ENCODE measurements around the gene LRP8.
"Not testable (repeated sequence)": the region's sequence is repeated elsewhere in the genome, so short reads cannot be mapped to it uniquely, and the experiment has no call there.

LRP8 gene

DNA sequence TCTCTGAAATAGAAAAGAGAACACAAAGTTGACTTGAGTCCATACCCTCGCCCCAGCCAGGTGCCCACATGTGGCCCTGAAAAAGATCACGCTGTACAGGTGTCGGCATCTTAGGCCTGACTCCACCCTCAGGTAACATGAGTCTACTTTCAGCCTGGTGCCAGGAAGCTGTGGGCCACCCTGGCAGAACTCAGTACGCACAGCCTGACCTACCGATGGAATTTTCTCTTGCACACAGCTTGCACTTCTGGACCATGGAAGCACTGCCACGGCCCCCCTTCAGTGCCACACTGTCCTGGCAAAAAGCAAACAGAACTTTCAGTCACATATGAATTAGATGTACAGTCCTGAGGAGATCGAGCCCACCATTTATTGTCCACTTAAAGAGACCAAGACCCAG, 109.7 kb downstream of the LRP8 start:
- peaks cover 3% of the 10 kb centered on the region; the same call in 1 of the 2 replicates for H3K36me3 ChIP-seq

DNA sequence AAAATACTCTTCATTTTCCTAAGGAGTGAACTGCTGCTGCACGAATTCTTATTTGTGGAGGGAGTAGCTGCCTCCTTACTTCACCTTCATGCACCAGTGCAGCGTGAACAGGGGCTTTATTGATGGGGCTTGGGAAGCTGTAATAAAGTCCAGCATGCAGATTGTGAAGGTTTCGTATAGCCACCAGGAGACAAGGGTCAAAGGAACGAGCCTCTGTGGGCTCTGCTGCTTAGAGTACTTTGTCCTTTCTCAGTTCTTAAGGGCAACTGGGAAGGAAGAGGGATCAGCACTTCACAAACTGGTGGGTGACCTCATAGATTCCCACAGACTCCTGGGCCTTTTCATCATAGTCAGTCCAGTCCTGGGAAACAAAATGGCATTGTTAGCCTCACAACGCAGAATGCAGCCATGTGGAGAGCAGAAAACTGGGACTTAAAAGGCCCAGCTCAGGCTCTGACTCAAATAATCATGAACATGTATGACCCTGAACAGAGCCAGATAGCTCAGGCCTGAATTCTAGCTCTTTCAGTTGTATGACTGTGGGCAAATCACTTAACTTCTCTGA, 113.4 kb downstream of the LRP8 start:
- Histone ChIP-seq H3K36me3 (peaks cover 3% of the 10 kb centered on the region; the same call in 1 of the 2 replicates), H3K4me1 (no peaks in the 10 kb centered on the region), H3K4me3 (ENCODE audit: low read depth, low read length) (no peak overlapping the region), H3K9me3 (no peaks in the 10 kb centered on the region), H3K27me3 (no peaks in the 10 kb centered on the region)
- TF ChIP-seq CTCF (IDR thresholded peaks at IDR 0.05; ENCODE audit: low read depth, low read length), result no peak
- DNase-seq, result no peak

More for the DNA sequence above, 109.7 kb downstream of the LRP8 start:
- Histone ChIP-seq H3K4me1 (no peaks in the 10 kb centered on the region), H3K9me3 (no peaks in the 10 kb centered on the region), H3K4me3 (ENCODE audit: low read depth, low read length) (no peak overlapping the region), H3K27me3 (no peaks in the 10 kb centered on the region)
- TF ChIP-seq CTCF (IDR thresholded peaks at IDR 0.05; ENCODE audit: low read depth, low read length), result no peak
- DNase-seq, result no peak

- H3K27me3 ChIP-seq, result no peaks in the 10 kb centered on the region
- H3K4me3 ChIP-seq (ENCODE audit: low read depth, low read length), result no peak overlapping the region
- peaks cover 3% of the 10 kb centered on the region; the same call in 1 of the 2 replicates for H3K36me3 ChIP-seq
- TF ChIP-seq CTCF (IDR thresholded peaks at IDR 0.05; ENCODE audit: low read depth, low read length), result no peak
- no peak for DNase-seq
- H3K9me3 ChIP-seq, result no peaks in the 10 kb centered on the region
- no peaks in the 10 kb centered on the region for H3K4me1 ChIP-seq
Measured at GRCh38 chr1:53210954-53211353, 116.9 kb downstream of the LRP8 start.

DNA sequence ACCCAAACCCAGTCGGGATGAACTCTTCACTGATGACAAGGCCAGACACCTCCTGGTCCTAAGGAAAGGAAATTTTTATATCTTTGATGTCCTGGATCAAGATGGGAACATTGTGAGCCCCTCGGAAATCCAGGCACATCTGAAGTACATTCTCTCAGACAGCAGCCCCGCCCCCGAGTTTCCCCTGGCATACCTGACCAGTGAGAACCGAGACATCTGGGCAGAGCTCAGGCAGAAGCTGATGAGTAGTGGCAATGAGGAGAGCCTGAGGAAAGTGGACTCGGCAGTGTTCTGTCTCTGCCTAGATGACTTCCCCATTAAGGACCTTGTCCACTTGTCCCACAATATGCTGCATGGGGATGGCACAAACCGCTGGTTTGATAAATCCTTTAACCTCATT, 117.5 kb downstream of the LRP8 start:
- no peak for DNase-seq
- no peaks in the 10 kb centered on the region for H3K27me3 ChIP-seq
- H3K36me3 ChIP-seq, result peaks cover 3% of the 10 kb centered on the region; the same call in 1 of the 2 replicates
- H3K4me1 ChIP-seq, result no peaks in the 10 kb centered on the region
- H3K4me3 ChIP-seq (ENCODE audit: low read depth, low read length), result no peak overlapping the region
- no peak for TF ChIP-seq CTCF (IDR thresholded peaks at IDR 0.05; ENCODE audit: low read depth, low read length)
- no peaks in the 10 kb centered on the region for H3K9me3 ChIP-seq

- Histone ChIP-seq H3K36me3 (no peaks in the 10 kb centered on the region), H3K27me3 (no peaks in the 10 kb centered on the region), H3K9me3 (no peaks in the 10 kb centered on the region), H3K4me1 (no peaks in the 10 kb centered on the region), H3K4me3 (ENCODE audit: low read depth, low read length) (no peak overlapping the region)
- no peak for DNase-seq
- no peak for TF ChIP-seq CTCF (IDR thresholded peaks at IDR 0.05; ENCODE audit: low read depth, low read length)
Measured at GRCh38 chr1:53207726-53208125, 120.1 kb downstream of the LRP8 start.

- H3K36me3 ChIP-seq, result no peaks in the 10 kb centered on the region
Measured at GRCh38 chr1:53206735-53207379, 121.0 kb downstream of the LRP8 start.

GRCh38 chr1:53206083-53206685, 121.7 kb downstream of the LRP8 start:
- DNase-seq; H3K36me3 ChIP-seq; H3K9me3 ChIP-seq; H3K27me3 ChIP-seq; H3K4me3 ChIP-seq (ENCODE audit: low read depth, low read length); H3K4me1 ChIP-seq: not testable (repeated sequence)

More at GRCh38 chr1:53206735-53207379, 121.0 kb downstream of the LRP8 start:
- TF ChIP-seq CTCF (IDR thresholded peaks at IDR 0.05; ENCODE audit: low read depth, low read length), result no peak
- no peaks in the 10 kb centered on the region for H3K27me3 ChIP-seq
- H3K9me3 ChIP-seq, result no peaks in the 10 kb centered on the region
- DNase-seq, result no peak
- H3K4me1 ChIP-seq, result no peaks in the 10 kb centered on the region
- no peak overlapping the region for H3K4me3 ChIP-seq (ENCODE audit: low read depth, low read length)

DNA sequence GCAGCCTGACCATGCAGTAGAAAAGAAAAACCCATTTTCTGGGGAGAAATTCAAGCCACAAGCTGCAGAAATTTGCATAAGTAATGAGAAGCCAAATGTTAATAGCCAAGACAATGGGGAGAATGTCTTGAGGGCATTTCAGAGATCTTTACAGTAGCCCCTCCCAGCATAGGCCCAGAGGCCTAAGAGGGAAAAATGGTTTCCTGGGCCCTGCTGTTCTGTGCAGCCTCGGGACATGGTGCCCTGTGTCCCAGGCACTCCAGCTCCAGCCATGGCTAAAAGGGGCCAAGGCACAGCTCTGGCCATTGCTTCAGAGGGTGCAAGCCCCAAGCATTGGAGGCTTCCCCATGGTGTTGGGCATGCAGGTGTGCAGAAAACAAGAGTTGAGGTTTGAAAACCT, 122.4 kb downstream of the LRP8 start:
- not testable (repeated sequence) for DNase-seq; H3K9me3 ChIP-seq; H3K36me3 ChIP-seq; H3K4me1 ChIP-seq; H3K4me3 ChIP-seq (ENCODE audit: low read depth, low read length); H3K27me3 ChIP-seq

Data from BE2C (cell line).